GM19240 (cell line): ENCODE results near the gene TTF2.

Experiments used
- DNase-seq: peaks from one replicate; pipeline ENCODE4 v3.0.0; 2011; ENCODE audit warnings: low spot score; ENCODE audit not compliant: insufficient read length

TTF2 gene

DNA sequence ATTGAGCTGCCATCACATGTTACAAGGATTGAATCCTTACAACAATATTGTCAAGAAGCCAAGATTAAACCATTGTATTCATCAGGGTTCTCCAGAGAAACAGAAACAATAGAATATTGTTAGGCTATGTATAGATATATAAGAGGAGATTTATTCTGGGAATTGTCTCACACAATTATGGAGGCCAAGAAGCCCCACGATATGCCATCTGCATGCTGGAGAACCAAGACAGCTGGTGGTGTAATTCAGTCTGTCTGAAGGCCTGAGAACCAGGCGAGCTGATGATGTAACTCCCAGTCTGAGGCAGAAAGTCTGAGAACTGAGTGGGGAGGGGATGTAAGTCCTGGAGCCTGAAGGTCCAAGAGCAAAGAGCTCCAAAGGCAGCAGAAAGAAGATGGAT is 14.5 kb upstream of the TTF2 start:
- no peak for DNase-seq

DNA sequence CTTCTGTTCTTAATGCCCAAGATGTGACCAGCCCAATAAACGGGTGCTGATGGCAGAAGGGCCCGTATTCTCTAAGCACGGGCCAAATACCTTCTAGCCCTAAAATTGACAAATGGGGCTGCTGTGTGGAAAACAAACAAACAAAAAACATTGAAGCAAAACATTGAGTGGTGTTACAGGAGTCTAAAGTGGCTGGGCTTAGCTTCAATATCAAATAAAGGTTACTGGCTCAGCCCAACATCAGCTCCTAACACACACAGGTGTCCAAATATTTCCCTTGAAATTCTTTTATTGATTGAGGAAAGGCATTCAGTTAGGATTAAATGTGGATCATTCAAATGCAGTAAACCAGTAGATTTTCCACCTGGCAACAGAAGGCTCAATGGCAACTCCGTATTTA is 13.3 kb upstream of the TTF2 start:
- DNase-seq = no peak

DNA sequence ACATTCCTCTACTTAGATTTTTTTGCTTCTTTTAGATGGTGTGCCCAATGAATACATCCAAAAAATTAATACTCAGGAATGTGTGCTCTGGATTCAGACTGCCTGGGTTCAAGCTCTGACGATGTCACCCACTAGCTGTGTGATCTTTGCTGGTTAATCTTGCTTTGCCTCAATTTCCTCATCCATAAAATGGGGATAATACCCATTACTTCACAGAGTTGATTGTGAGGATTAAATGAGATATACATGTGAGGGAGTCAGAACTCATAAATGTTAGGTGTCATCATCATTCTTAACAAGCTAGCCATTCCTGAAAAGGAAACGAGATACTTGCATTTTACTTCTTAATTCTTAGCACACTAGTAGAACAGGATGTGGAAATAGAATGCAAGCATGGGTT is 12.9 kb upstream of the TTF2 start:
- DNase-seq = no peak

DNA sequence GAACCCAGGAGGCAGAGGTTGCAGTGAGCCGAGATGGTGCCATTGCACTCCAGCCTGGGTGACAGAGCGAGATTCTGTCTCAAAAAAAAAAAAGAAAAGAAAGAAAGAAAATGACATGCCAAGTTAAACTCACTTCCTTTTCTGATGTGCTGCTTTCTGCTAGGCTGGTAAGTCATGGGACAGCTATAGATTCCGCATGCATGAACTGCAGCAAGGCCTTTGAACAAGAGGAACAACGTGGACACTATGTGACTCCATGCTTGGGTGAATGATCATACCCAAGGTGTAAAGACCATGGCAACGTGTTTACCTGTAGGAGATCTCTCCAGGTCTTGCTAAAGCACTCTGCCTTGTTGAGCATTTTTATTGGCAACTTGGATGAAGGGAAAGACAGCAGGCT is 10.3 kb upstream of the TTF2 start:
- no peak for DNase-seq

DNA sequence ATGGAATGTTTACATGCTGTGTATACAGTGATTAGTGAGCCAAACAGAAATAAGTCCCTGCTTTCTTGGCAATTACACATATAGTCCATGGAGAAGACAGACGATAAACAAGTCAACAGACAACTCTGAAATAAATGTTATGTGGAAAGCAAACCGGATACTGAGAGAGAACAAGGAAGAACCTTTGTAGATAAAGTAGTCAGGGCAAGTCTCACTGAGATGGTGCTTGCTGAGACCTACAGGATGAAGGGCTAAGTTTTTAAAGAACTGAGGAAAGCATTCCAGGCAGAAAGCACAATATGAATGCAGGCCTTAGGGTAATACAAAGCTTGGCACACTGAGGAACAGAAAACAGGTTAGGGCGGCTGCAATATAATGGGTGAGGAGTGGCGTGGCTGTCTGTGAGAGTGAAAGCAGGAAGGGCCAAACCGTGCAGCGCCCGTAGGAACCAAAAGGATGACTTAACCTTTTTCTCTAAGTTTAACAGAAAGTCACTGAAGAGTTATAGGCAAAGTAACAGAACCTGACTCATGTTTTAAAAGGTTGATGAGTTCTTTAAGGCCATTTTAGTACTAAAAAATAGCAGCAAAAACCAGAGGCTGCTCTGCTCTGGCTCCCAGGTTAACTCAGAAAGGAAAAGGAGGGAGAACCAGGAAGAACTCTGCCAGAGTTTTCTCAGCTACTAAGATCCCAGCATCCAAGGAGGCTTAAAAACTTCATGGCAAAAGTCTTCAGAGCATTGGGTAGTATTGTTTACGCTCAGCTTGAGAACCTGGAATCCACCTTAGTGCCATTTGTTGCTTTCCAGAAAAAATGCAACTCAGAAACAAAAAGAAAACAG is 8.7 kb upstream of the TTF2 start:
- DNase-seq = no peak

DNA sequence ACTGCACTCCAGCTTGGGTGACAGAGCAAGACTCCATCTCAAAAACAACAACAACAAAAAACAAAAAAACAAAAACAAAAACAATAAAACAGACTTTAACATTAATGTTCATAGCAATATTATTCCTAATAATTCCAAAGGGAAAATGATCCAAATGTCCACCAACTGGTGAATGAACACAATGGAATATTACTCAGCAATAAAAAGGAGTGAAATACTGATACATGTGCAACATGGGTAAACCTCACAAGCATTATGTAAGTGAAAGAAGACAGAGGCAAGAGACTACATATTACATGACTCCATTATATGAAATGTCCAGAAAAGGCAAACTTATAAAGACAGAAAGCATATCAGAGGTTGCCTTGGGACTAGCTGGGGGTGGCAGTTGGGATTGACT is 6.1 kb upstream of the TTF2 start:
- no peak for DNase-seq

DNA sequence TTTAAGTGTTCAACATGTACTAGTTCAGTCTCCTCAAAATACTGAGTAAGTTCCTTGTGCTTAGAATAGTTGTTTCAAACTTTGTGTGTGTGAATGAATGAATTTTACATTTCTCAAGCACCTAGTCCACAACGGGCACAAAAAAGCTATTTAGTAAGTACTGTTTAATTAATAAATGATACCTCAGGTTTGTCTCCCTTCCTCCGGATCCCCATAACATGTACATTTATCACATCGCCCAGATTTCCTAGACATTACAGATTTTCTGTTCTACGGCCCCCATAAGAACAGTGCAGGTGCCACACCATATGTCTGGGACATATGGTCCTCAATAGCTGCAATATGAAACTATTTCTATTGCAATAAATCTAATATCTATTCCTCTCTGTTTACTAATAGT is 1.3 kb upstream of the TTF2 start:
- no peak for DNase-seq

DNA sequence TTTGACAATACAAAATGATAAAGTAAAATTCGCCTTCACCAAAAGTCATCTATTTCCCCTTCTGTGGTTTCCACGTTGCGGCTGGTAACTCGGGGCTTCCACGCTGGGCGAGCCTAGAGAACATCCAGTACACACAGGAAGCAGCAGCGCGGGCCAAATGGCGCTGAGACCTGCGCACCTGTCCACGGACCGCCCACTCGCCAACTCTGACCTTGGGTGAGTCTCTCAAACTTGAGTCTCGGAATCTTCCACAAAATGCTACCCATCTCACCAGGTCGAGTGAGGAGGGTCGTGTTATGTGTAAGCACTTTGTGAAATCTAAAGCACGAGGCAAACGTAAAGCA is 820 bp upstream of the TTF2 start:
- DNase-seq = no peak

DNA sequence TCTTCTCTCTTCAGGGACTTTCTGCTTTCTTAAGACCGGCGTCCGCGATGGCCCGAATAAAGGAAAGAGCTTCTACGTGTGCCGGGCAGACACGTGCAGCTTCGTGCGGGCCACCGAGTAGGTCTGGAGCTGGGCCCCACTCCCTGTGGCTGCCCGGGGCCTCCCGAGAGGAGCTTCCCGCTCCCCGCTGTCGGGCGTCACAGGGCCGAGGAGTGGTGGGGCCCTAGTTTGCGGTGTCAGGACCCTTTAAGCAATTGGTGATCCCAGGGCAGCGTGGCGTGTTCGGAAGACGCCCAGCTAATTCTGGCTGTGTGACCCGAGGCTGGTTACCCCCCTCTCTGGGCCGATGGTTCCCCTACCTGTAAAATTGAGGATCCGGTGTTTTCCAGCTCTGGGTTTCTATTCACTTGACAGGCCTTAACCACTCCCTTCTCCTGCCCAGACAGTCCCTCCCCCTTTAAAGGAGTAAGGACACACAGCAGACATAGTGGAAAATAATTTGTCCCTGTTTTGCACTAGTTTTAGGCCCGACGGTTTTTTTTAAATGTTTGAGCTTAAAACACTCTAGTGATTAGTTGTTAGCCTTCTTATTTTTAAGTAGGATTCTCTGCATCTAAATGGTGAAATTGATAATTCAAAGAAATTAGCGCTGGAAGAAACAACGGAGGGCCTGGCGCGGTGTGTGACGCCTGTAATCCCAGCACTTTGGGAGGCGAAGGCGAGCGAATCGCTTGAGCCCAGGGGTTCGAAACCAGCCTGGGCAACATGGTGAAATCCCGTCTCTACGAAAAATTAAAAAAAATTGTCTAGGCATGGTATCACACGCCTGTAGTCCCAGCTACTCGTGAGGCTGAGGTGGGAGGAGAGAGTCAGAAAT is 553 bp downstream of the TTF2 start:
- no peak for DNase-seq

DNA sequence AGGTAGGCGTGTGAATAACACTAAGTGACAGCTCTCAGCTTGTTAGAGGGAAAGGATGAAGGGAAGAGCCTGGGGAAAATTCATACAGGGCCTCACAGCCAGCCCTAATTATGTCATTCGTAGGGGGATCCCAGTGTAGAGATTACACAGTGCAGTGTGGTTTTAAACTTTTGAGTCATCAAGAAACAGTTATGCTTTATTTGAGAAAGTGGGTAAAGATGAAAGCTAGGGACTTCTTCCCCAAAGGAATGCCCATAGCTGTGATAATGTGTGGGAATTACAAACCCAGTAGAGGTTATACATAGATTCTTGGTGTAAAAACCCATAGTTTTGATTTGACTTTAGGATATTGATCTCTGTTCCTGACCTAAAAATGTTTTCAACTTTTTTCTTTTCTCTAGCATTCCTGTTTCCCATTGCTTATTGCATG is 1.9 kb downstream of the TTF2 start:
- no peak for DNase-seq

DNA sequence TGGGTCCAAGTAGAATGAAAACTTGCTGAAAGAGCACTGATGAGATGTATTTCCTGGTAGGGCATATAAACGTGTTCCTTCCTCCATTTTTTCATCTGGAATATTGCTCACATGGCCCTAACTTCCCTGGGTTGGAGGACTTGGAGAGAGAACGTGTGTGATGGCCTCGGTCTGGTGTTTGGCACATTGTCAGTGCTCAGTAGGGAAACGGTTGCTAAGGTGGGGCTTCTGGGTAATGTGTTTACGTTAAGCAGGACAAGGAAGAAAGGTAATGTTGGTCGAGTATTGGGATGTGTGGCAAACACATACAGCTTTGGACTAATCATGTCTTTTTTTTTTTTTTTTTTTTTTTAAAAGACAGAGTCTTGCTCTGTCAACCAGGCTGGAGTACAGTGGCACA is 6.2 kb downstream of the TTF2 start:
- DNase-seq = no peak

DNA sequence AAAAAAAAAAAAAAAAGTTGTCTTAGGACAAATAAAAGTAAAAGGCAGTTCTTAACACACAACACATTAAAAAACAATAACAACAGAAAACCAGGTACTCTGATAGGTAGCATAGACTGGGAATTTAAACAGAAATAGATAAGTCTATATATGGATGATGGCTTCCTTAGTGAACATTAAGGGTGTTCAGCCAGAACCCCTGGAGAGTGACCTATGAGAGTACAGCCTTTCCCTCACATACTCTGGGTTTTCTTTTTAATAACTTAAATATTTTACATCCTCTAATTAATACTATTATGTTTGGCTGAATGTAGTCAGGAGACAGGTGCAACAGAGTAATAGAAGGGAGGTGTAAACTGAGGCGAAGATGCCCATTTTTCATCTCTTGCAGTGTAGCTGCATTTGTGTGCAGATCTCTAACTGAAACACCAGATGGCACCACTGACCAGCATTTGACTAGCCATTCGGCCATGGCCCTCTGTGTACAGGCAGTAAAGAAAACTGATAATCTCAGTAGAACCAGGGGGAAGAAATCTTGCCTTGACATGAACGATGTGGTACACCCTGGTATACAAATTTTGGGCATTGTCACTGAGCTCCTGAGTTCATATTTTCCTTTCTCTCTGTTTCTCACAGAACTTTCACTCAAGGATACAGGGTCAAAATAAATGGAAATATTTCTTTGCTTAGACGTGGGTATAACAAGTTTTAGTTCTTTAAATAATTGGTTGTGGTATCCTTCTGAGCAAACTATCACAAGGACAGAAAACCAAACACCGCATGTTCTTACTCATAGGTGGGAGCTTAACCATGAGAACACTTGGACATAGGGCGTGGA is 7.6 kb downstream of the TTF2 start:
- no peak for DNase-seq

DNA sequence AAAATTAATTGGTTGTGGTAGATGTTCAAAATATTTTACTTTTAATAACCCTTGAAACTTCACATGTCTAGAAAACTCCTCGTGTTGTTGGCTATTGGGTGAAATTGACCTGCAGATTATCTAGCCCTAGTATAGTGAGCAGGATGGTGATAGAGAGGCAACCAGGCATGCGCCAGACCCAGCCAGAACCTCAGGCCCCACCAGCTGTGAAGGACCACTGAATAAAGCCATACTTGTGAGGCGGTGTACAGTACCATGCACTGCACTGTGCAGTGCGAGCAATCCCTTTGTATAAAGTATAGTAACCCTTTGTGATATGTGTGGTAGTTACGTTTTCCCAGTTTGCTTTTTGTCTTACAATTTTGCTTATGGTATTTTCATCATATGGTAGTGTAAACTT is 8.5 kb downstream of the TTF2 start:
- DNase-seq = no peak

DNA sequence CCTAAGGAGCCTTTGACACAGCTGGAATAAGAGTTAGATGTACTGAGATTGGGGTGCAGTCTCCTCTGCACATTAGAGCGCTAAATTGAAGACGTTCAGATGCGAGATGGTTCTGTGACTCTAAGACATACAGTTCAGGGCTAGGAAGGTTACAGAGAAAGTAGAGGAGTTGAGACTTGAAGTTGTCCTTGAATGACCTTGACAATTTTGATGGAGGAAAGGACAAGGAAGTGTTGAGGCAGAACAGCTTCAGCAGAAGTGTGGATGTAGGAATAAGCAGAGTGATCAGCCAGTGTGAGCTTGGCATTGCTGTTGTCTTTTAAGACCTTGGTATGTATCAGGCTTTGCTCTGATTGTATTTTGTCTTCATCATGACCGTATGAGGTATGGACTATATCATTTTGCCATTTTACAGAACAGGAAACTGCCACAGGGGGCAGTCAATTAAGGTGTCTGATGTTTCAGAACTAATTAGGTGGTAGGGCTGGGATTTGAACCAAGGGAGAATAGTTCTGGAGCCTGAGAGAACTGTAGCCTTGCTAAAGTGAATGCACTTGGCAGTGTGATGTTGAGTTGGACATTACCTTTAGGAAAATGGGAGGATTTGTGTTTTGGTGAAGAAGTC is 9.2 kb downstream of the TTF2 start:
- DNase-seq = no peak

DNA sequence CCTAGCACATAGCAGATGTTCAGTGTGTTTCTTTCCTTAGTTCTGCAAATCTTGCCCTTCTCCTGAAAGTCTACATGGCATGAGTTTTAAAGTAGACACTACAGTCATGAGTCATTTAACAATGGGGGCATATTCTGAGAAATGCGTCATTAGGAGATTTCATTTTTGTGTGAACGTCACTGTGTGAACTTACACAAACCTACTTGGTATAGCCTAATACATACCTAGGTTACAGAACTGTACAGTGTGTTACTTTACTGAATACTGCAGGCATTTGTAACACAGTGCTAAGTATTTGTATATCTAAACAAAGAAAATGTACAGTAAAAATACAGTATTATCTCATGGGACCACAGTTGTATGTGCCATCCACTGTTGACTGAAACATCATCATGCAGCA is 10.0 kb downstream of the TTF2 start:
- no peak for DNase-seq

DNA sequence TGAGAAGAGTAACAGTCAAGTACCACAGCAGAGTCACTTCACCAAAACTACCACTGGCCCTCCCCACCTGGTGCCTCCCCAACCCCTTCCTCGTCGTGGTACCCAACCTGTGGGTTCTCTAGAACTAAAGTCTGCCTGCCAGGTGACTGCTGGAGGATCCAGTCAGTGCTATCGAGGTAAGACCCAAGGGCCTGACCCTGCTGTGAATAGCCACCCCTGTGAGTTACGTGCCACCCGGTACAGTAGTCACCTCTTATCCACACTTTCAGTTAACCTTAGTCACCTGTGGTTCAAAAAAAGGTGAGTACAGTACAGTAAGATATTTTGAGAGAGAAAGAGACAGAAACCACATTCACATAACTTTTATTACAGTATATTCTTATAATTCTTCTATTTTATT is 16.5 kb downstream of the TTF2 start:
- DNase-seq = no peak

DNA sequence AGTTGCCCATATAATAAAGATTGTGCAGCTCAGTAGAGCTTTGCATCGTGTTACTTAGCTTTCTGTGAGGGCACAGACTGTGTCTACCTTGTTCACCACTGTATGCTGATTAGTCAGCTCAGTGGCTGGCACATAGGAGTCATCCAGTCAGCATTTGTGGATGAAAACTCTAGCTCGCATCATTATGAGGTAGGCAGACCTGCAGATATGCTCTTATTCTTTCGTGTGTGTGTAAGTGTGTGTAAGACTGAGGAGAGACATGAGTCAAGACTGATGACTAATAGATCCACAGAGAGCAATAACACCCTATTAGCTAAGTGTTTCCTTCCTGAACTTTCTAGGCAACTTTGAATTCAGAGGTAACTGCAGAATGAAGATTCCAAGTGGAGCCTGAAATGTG is 17.1 kb downstream of the TTF2 start:
- DNase-seq = no peak

DNA sequence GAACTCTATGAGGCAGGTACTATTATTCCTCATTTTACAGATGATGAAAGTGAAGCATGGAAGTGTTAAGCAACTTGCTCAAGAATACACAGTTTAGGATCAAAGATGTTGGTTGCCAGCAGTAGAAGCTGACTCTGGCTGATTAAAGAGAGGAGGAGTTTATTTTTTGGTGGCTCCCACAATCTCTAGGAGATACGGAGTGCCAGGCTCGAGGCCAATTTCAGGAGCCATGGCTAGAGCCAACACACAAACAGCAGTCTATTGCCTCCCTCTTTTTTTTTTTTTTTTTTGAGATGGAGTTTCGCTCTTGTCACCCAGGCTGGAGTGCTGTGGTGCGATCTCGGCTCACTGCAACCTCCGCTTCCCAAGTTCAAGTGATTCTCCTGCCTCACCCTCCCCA is 19.6 kb downstream of the TTF2 start:
- no peak for DNase-seq

DNA sequence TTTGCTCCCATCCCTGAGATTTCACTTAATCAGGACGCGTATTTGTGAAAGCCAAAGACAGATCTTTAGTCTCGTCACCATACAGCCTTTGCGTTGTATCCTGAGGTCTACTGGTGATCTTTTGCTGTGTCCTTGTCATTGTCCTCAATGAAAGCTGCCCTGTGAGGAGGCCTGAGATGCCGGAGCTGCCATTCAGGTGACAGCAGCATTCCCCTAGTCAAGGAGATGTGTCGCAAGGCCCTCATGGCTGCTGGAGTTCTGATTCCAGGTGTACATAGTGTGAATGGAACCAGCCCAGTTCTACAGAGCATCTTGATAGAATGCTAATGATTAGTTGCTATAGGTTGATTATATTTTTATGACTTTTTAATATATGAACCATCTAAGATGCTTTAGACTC is 24.1 kb downstream of the TTF2 start:
- no peak for DNase-seq

DNA sequence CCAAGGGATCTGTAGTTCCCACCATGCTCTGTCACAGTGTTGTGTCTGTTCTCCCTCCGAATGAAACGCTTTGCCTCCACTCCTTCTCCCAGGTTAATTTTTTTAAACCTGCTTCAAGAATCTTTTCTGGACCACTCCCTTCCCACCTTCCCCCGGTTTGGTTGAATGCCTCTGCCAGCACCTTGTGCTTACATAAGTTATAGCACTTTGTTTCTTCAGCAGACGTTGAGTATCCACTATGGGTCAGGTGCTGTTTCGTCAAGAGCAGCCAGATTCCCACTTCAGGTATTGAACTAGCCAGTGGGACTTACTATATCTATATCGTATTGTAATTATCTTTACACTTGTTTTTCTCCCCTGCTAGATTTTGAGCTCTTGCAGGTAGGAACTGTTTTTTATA is 27.6 kb downstream of the TTF2 start:
- no peak for DNase-seq

DNA sequence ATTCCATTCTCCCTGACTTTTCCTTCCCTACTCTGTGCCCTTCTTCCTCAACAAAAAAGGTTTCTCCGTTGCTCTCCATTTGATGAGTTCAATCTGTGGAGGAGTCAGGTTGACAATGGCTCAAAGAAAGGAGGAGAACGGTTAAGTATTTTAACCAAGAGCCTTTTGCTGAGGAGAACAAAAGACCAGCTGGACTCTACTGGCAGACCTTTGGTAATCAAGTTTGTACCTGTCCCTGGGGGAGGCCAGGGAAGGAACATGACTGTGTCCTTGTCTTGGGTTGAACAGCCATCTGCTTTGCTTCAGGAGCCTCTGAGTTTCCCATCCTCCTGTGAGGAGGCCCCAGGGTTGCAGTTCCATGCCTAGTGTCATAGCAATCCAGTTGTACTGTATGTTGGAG is 29.9 kb downstream of the TTF2 start:
- DNase-seq = no peak

DNA sequence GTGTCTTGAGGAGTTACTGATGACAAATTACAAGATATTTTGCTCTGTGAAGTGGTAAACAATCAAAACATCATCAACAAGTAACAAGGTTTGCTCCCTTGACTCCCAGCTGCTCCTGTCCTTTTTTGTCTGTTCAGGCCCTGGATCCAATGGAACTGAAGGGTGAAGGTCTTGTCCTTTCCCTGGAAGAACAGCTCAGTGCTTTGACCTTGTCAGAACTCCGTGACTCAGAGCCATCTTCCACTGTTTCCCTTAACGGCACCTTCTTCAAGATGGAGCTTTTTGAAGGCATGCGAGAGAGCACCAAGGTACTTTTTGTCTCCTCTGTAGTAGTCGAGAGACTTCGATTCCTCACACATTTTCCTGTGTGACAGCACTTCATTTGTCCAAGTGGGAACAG is 32.5 kb downstream of the TTF2 start:
- no peak for DNase-seq
